Measurements from ENCODE around the gene DOK6.
"Not testable (repeated sequence)": the region's sequence is repeated elsewhere in the genome, so short reads cannot be mapped to it uniquely, and the experiment has no call there.

The DOK6 gene

GRCh38 chr18:69626643-69627242 is 226.1 kb downstream of the DOK6 start:
- no peak for DNase-seq (ENCODE audit: low read depth)

GRCh38 chr18:69628774-69629359 is 228.2 kb downstream of the DOK6 start:
- DNase-seq (ENCODE audit: low read depth), result no peak

- no peak for DNase-seq (ENCODE audit: low read depth)
Measured at GRCh38 chr18:69631281-69631680, 230.6 kb downstream of the DOK6 start.

- no peak for DNase-seq (ENCODE audit: low read depth)
Measured at GRCh38 chr18:69635482-69635881, 234.8 kb downstream of the DOK6 start.

- DNase-seq (ENCODE audit: low read depth), result no peak
Measured at GRCh38 chr18:69636529-69637301, 236.0 kb downstream of the DOK6 start.

GRCh38 chr18:69638056-69638455 is 237.4 kb downstream of the DOK6 start:
- DNase-seq (ENCODE audit: low read depth), result no peak

- no peak for DNase-seq (ENCODE audit: low read depth)
Measured at GRCh38 chr18:69647702-69648101, 247.0 kb downstream of the DOK6 start.

GRCh38 chr18:69648486-69648885 is 247.8 kb downstream of the DOK6 start:
- no peak for DNase-seq (ENCODE audit: low read depth)

GRCh38 chr18:69649684-69650083 is 249.0 kb downstream of the DOK6 start:
- DNase-seq (ENCODE audit: low read depth), result no peak

GRCh38 chr18:69651243-69651642 is 250.6 kb downstream of the DOK6 start:
- no peak for DNase-seq (ENCODE audit: low read depth)

- no peak for DNase-seq (ENCODE audit: low read depth)
Measured at GRCh38 chr18:69655816-69656215, 255.1 kb downstream of the DOK6 start.

- DNase-seq (ENCODE audit: low read depth), result no peak
Measured at GRCh38 chr18:69658103-69658502, 257.4 kb downstream of the DOK6 start.

- DNase-seq (ENCODE audit: low read depth), result no peak
Measured at GRCh38 chr18:69658685-69659084, 258.0 kb downstream of the DOK6 start.

GRCh38 chr18:69659142-69659651 is 258.5 kb downstream of the DOK6 start:
- DNase-seq (ENCODE audit: low read depth), result no peak

GRCh38 chr18:69662090-69662489 is 261.4 kb downstream of the DOK6 start:
- not testable (repeated sequence) for DNase-seq (ENCODE audit: low read depth)

GRCh38 chr18:69664399-69664798 is 263.7 kb downstream of the DOK6 start:
- DNase-seq (ENCODE audit: low read depth), result no peak

GRCh38 chr18:69674292-69674877 is 273.7 kb downstream of the DOK6 start:
- DNase-seq (ENCODE audit: low read depth), result no peak

- DNase-seq (ENCODE audit: low read depth), result no peak
Measured at GRCh38 chr18:69674966-69675365, 274.3 kb downstream of the DOK6 start.

GRCh38 chr18:69677595-69677994 is 276.9 kb downstream of the DOK6 start:
- no peak for DNase-seq (ENCODE audit: low read depth)

- DNase-seq (ENCODE audit: low read depth), result no peak
Measured at GRCh38 chr18:69680123-69680522, 279.4 kb downstream of the DOK6 start.

GRCh38 chr18:69683176-69683575 is 282.5 kb downstream of the DOK6 start:
- DNase-seq (ENCODE audit: low read depth), result no peak

- no peak for DNase-seq (ENCODE audit: low read depth)
Measured at GRCh38 chr18:69684789-69685188, 284.1 kb downstream of the DOK6 start.

- no peak for DNase-seq (ENCODE audit: low read depth)
Measured at GRCh38 chr18:69686861-69687260, 286.2 kb downstream of the DOK6 start.
